Activated gamma-delta T cell treated with anti-CD3 and anti-CD28 coated beads, Interleukin-2, amount 50 U/mL, for 16 hours (primary cell): Measurements from ENCODE around the gene IRF2.
"Not testable (repeated sequence)": the region's sequence is repeated elsewhere in the genome, so short reads cannot be mapped to it uniquely, and the experiment has no call there.

Experiments used
- DNase-seq: peaks from one replicate; pipeline ENCODE4 v3.0.0-alpha.2; 2020; ENCODE audit warnings: low read depth

Gene IRF2

DNA sequence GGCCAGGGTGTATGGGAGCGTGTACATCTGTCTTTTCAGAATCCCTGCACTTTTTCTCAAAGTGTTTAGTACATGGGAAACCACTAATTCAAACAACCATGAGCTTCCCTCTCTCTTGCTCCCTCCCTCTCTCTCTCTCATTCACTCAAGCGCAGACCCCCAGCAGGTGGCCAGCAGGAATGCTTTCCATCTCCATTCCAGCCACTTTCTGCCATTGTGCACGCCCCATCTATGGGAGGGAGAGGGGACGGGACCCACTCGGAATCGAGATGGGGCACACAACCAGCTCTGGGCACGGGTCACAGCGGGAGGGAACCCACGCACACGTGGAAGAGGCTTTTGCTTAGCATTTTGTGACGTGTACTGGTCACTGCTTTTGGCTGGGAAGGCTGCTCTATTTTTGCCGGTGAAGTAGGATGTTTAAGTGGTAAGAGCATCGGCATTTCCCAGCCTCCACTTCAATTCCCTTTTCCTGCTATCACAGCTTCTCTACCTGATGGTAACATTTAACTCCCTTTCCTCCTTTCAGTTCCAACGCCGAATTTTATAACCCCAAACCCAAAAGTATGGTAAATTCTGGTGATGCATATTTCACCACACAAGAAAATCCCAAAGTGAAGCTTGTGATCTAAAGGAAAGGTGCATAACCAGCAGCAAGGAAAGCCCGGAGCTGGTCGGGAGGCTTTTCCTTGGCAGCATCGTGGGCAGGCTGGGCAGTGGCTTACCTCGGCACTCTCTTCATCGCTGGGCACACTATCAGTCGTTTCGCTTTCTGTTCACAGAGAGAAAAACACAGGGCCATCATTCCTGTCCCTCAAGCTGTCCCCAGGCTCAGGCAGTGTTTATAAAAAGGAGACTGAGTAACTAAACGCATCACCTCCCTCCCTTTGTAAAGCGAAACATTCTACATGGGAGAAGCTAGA lies 84.1 kb downstream of the IRF2 start:
- DNase-seq: no peak

DNA sequence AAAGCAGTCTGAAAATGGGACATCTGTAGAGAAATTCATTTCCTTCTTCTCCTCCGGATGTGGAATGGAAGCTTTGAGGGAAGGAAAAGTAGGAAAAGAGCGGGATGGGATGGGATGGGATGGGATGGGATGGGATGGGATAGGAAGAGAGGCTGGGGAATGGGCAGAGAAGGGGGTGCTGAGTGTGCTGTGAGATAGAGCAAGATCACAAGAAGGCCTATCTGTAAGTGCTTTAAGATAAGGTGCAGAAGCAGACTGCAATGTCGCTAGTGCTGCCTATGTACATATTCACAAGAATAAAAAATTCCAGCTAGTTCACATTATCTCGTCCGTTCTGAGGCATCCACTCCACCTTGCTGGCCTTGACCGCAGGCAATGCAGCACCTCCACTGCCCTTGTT lies 86.2 kb downstream of the IRF2 start:
- no peak for DNase-seq

DNA sequence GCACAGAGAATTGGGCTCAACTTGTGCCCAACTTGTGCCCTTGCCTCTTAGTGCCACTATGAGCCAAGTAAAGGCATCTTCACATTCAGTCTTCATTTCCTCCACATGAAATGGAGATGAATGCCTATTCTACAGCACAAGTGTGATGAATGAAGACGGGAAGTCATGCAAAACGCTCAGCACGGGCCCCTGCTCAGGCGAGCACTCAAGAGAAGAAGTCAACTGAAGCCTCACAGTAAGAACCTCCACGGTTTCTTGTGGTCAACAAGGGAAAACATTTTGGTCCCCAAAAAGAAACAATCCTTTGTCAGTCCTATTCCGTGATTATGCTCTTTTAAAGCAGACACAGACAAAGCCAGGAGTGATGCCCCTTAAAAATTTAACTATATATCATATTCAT lies 87.0 kb downstream of the IRF2 start:
- no peak for DNase-seq

DNA sequence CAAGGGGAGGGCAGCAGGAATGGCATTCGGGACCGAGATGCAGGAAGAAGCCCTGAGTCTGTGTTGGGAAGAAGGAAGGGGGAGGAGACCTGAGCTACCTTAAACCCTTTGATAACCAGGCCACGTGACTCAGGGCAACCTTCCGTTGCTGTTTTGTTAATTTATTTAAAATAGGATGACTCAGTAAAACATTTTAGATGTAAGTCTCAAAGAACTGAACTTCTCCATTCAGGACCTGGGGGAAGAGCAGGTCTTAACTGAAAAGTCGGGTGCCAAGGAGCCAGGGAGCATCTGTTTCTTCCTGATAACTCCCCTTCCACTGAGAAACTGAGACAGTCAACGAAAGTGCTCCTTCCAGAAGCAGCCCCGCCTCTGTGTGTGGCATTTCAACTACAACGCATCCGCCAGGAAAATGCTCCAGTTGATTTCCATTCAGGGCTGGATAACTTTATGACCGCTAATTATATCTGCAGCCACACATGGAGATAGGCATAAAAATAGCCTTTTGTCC lies 88.0 kb downstream of the IRF2 start:
- DNase-seq: no peak

DNA sequence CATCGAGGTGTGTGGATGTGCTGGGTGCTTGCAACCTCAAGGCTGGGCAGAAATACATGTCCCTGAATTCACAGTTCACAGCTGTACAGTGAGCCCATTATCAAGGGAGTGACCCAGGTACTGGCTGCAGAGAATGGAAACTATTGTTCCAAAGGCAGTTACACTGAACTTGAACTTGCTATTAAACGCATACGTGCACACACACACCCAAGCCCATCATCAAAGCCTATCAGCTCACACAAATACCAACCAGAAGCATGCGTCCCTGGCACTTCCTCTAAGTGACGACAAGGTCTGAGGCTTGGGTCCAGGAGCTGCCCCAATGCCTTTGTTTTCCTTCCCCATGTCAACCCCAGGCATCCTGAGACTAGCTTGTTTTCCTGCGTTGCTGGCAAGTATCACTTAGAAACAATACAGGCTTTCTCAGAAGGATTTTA lies 88.6 kb downstream of the IRF2 start:
- DNase-seq: no peak

DNA sequence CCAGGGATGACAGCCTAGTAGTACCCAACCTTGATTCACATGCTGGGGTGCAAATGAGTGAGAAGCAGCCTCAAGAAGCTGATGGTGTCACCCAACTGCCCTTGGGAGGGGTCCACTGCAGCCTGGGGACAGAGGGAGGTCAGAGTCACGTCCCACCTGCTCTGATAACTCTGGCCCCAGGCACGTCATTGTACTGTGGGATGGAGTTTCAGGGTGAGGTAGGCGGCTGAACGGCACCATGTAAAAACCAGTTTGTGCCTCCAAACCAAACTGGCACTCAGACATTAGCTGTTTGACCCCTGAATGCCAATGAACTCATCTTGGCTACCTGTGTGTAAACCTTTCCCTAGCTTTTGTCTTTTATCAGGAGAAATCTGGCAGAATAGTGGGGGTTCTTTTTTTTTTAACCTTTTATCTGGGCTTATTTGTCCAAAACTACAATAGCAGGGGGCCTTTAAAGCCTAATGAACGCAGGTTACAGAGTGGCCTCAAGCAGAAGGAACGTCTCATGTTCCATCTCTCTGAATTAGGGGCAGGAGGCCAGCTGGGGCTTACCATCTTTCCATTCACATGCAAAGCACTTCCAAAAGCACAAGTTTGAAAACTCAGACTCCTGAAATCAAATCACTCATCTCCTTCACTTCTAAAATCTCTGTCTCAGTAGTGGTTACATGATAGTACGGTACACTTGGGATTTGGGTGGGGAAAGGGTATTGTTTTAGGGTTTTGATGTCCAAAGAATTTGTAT lies 89.4 kb downstream of the IRF2 start:
- DNase-seq: no peak

DNA sequence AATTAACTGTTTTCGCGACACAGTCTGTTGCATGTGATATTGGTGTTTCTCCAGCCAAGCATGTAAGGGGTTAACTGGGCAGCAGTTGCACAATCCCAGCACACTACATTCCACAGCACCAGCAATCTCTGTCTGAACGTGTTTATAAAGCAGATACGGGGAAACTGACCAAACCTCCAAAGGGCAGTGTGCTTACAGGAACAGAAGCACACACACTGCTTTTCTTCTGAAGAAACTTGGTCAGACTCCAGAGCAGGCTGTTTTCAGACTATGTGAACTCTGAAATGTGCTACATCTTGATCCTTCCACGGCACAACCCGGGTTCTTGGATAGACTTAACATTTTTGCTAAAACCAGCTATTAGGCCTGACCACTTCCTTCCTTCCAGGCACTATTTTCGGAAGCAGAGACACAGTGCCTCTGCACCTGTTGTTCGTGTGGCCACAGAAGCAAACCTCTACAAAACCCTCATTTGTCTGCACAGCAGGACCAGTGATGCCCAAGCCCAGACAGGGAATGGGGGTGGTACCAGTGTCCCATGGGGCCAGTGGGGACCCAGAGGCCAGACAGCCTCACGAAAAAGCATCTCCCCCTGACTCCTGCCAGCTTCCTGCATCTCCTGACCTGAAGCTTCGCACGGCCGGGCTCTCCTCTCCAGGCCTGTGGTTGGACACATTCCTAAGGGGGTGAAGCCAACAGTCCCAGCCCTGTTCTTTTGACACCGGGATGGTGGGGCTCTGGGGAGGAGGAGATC lies 90.1 kb downstream of the IRF2 start:
- DNase-seq: no peak

DNA sequence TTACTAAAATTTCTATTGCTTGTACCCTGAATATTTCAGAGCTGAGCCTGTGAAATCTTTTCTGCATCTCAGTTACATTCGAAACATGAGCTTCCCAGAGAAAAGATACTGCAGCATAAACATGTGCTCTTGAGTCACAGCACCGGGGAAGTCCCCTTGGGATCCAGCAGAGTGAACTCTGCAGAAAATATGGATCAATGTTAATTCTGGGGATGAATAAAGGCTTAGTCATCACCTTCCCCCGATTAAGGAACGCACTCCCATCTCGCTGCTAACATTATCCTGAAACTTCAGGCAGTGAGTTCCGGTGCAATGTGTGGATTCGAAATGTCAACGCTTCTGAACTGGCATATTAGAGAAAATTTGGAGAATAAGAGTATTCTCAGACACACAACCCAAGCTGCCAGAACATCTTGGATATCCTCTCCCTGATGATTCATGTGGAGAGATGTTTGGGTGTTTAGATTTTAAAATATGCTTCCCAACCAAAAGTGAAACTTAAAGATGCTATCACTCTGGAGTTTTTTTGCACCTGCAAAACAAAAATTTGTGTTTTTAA lies 90.8 kb downstream of the IRF2 start:
- no peak for DNase-seq

DNA sequence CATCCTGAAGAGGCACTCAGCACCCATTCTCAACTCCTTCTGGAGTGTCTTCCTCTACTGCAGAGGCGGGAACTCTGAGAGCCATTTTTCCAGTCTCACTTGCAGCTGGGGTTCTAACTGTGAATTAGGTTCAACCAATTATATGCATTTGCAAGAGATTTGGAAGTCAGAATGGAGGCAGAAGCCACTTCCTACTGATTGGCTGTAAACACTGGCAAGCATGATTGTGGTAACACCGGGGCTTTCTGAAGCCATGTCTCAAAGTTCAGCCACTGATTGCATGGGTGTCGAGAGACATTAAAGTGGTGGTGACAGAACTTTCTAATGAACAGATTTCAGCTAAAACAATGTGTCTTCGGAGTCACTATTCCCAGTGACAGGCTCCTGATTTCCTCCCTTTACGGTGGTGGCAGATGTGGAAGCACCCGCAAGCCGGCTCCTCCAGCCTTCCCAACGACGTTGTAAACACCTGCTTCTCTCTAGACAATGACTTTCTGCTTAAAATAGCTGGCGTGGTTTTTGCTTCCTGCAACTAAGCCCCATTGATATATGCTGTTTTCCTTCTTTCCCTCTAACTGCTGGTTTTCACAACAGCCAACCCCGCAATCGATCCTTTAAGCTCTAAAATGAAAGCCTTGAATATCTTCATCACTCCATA lies 92.0 kb downstream of the IRF2 start:
- DNase-seq: no peak

DNA sequence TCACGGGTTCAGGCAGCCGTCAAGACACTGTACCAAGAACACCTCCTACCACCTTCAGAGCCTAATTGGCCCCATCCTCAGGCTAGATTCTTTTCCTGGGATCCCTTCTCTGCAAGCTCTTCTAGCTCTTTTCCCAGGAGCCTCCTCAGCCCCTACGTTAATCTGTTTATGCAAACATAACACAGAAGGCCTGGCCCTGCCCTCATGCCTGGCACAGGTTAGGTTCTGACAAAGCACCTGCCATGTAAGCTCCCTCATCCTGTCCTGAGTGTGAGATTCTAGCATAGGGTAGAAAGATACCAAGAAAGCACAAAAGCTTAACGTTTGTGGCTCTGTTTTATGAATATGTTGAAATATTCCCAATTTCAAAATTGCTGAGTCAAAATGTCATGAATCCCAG lies 93.6 kb downstream of the IRF2 start:
- DNase-seq: no peak

DNA sequence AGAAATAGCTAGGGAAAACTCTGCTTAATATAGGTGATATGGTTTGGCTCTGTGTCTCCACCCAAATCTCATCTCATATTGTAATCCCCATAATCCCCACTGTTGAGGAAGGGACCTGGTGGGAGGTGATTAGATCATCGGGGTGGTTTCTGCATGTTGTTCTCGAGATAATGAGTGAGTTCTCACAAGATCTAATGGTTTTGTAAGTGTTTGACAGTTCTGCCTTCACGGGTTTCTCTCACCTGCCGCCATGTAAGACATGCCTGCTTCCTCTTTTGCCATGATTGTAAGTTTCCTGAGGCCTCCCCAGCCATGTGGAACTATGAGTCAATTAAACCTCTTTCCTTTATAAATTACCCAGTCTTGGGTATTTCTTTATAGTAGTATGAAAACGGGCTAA lies 94.1 kb downstream of the IRF2 start:
- DNase-seq: not testable (repeated sequence)

DNA sequence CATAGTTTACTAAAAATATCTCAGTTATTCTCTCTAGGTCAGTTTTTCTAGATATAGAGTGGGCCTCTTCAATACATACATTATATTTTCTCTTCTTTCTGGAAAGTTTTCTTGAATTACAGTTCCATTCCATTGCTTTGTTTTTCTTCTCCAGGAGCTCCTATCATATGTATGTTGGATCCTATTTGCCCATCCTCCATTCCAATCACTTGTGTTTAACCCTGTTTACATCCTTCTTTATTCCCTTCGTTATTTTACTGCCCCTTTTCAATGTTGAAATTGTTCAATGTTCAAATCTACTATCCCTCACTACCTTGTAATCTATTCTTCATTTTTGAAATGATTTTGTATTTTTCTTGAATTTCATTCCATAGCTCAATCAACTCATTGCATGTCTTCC lies 97.4 kb downstream of the IRF2 start:
- DNase-seq: no peak

DNA sequence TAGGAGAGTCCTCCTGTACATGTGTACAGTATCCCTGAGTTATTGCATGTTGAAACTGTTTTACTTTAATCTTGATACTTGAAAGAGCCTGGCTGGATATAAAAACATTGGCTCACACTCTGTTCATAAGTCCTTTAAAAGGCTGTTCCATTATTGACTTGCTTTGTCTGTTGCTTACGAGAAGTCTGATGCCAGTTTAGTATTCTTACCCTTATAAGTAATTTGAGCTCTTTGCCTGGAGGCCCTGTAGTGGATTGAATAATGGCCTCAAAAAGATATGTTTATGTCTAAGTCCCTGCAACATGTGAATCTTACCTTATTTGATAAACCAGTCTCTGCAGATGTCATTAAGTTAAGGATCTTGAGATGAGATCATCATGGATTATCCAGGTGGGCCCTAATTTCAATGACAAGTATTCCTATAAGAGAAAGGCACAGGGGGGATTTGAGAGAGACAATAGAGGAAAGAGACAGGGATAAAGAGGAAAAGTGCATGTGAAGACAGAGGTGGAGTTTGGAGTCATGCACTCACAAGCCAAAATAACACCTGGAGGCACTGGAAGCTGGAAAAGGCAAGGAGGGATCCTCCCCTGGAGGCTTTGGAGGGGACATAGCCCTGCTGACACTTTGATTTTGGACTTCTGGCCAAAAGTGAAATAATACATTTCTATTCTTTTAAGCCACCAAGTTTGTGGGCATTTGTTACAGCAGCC lies 98.1 kb downstream of the IRF2 start:
- no peak for DNase-seq

DNA sequence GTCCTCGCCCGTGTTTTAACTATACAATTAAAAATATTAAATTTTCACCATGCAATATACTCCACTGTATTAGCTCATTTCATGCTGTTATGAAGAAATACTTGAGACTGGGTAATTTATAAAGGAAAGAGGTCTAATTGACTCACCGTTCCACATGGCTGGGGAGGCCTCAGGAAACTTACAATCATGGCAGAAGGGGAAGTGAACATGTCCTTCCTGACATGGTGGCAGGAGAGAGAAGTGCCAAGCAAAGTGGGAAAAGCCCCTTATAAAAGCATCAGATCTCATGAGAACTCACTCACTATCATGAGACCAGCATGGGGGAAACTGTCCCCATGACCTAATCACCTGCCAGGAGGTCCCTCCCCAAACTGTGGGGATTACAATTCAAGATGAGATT lies 98.7 kb downstream of the IRF2 start:
- DNase-seq: not testable (repeated sequence)

DNA sequence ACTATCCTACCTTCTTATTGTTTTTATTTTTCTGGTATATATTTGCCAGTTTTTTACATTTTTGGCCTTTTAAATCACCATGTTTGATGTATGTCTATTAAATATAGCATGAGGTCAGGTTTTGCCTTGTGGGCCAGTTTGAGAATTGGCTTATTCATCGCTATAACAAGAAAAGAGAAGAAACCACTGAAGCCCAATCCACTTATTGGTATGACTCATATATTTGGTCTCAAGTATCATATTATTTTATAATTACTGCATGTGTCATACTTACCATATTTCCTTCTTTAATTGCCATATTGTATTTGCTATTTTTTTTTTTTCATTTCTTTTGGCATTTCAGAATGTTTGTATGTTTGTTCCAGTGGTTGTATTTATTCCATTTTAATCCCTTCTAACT lies 99.3 kb downstream of the IRF2 start:
- no peak for DNase-seq

DNA sequence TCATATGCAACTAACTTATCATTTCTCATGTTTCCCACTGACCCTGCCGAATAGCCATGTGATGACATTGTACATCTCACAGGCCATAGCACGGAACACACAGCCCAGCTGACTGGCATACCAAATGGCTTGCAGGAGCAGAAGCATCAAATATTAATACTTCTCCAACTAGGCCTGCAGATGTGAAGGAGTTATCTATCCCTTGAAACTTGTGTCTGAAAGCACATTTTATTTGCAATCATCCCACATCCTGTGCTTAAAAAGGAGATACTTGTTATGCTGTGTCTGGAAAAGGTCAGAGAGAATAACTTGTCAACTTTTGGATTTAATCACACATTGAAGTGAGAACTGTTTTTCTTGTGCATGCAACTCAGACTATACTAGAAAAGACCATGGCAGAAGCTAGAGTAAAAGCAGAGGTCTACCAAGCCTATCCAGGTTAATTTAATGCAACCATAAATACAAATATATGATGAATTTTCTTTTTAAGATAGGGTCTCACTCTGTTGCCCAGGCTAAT lies 100.4 kb downstream of the IRF2 start:
- DNase-seq: no peak

DNA sequence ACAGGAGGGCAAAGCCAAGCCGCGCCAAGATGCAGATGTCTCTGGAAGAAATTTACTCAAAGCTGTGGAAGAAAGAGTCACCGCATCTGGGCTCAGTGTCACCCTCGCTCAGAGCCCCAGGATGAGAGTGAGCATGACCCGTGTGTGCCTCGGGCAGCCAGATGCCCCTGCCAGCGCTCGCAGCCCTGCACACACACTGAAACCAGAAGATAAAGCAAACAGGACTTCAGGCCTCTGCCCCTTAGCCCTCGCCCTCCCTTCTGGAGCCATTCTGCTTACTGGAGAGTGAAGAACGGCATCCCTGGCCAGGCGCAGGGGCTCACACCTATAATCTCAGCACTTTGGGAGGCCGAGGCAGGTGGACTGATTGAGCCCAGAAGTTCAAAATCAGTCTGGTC lies 103.0 kb downstream of the IRF2 start:
- no peak for DNase-seq

DNA sequence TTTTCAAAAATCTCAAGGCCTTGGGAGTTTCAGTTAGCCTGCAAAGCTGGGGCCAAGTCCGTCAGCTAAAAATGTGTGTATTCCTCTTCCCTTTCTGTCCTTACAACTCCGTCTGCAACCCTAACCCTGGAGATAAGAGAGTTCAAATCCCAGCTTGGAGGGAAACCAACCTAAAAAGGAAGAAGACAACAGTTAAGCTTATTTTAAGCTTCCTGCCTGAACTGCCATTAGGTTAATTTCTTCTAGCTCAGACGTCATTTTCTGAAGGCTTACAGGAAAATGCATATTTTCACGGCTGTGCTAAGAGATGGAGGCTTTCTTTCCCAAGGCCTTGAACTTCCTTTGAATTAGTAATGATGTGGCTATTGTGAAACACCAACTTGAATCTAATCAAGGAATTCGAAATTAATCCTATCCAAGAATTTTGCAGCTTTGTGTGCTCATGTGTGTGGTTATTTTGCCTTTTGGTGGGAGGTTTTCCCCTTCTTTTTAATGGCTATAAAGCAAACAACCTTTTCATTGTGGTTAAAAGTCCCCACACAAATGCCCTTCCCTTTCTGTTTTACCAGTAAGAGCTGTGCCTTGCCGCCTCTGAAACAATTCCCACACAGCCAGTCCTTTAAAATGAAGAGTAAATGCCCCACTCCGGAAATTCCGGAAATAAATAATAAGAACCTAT lies 103.5 kb downstream of the IRF2 start:
- DNase-seq: no peak

DNA sequence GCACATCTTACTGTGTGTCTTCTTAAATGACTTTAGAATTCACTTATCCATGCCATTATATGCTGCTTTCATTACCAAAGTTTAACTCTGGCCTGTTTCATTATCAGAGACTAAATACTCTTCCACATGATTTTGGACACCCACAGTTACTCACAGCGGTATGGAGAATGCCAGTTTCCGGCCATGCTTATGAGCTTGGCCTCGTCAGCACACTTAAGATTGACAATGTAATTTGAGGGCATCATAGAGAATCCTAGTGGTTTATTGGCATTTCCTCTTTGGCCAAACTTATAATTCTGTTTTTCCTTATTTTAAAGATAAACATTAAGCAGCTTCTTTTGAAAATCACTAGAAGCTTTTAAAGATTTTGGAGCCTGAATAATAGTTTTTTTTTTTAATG lies 104.5 kb downstream of the IRF2 start:
- no peak for DNase-seq

DNA sequence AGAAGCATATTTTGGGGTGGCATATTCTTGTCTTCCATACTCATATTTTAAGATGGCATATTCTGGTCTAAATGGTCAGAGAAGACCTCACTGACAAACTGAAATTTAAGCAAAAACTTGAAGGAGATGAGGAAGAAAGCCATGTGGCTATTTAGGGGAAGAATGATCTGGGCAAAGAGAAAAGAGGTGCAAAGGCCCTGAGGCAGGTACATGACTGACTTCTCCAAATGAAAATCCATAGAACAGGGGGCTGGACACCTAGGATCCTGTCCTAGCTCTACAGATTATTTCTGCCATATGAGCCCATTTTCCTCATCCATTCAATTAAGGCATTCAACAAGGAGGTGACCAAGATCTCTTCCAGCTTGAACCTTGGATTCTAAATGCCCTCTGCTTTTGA lies 105.6 kb downstream of the IRF2 start:
- DNase-seq: no peak
